HL-60 (cell line): Measurements from ENCODE around the gene IFI6.
A peak's percentile ranks its signal among the peaks of the same experiment; 100 is the strongest.

Experiments used
- DNase-seq, 2 experiments: peaks; one replicate each; pipeline ENCODE4 v3.0.0-alpha.2; 2010 to 2020; ENCODE audit warnings: low read depth in 1 of 2, low spot score in 1 of 2
- H3K27ac ChIP-seq: fragments of 250-450 bp; sonication (Bioruptor Pico); replicated peaks from 2 replicates; pipeline ENCODE4 v1.5.1; 2020; ENCODE audit warnings: mild to moderate bottlenecking, moderate library complexity
- H3K27me3 ChIP-seq: fragments of 250-450 bp; sonication (Bioruptor Pico); 2 replicates; pipeline ENCODE4 v1.5.1; 2021; ENCODE audit warnings: mild to moderate bottlenecking, moderate library complexity; ENCODE audit not compliant: insufficient read depth, poor library complexity, severe bottlenecking
- H3K4me3 ChIP-seq: replicated peaks from 2 replicates; pipeline ENCODE4 v1.5.1; 2011; ENCODE audit warnings: mild to moderate bottlenecking, control low read depth, low read length; ENCODE audit not compliant: insufficient read depth
- GABPA ChIP-seq: IDR thresholded peaks from 2 replicates; pipeline ENCODE4 v1.6.1; 2012; ENCODE audit warnings: low read depth
- POLR2AphosphoS5 ChIP-seq: IDR thresholded peaks from 2 replicates; pipeline ENCODE4 v1.6.1; 2012; ENCODE audit warnings: low read depth
- SPI1 ChIP-seq: IDR thresholded peaks from 2 replicates; pipeline ENCODE4 v1.6.1; 2012; ENCODE audit warnings: low read depth, mild to moderate bottlenecking, borderline replicate concordance
- TF ChIP-seq, protein P1 (sequence below): IDR thresholded peaks from one replicate; pipeline ENCODE4 v1.5.1; 2011; ENCODE audit warnings: low read length, control low read depth, inconsistent platforms; ENCODE audit not compliant: insufficient read depth
- TF ChIP-seq, protein P2 (sequence below): IDR thresholded peaks from 2 replicates; pipeline ENCODE4 v1.6.1; 2012; ENCODE audit warnings: low read depth; ENCODE audit not compliant: insufficient replicate concordance

The IFI6 gene

DNA sequence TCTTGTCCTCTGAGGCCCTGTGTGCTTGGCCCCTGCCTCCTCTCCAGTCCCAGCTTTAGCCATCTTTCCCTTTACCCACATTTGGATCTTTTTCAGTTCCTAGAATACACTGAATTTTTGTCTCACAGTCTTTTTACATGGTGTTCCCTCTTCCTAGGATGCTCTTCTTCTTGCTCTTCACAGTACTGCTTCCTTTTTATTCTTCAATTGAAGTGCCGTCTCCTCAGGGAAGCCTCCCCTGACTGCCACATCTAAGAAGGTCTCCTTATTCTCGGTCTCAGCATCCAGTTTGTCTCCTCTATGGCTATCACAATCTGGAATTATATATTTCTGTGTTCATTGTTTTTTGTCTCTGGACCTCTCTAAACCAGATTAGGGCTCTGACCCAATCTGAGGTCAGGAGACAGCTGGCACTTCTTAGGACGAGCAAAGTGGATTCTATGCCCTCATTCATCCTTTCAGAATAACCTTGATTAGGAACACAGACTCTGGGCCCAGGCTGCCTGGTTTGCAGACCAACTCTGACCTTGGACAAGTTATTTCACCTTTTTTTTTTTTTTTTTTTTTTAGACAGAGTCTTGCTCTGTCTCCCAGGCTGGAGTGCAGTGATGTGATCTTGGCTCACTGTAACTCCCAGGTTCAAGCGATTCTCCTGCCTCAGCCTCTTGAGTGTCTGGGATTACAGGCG lies 33.8 kb downstream of the IFI6 start:
- Histone ChIP-seq H3K27ac (no peak overlapping the region), H3K4me3 (no peak overlapping the region), H3K27me3 (no peaks in the 10 kb centered on the region)
- no peak for DNase-seq
- TF ChIP-seq GABPA = no peak
- TF ChIP-seq, protein P1, sequence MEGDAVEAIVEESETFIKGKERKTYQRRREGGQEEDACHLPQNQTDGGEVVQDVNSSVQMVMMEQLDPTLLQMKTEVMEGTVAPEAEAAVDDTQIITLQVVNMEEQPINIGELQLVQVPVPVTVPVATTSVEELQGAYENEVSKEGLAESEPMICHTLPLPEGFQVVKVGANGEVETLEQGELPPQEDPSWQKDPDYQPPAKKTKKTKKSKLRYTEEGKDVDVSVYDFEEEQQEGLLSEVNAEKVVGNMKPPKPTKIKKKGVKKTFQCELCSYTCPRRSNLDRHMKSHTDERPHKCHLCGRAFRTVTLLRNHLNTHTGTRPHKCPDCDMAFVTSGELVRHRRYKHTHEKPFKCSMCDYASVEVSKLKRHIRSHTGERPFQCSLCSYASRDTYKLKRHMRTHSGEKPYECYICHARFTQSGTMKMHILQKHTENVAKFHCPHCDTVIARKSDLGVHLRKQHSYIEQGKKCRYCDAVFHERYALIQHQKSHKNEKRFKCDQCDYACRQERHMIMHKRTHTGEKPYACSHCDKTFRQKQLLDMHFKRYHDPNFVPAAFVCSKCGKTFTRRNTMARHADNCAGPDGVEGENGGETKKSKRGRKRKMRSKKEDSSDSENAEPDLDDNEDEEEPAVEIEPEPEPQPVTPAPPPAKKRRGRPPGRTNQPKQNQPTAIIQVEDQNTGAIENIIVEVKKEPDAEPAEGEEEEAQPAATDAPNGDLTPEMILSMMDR = no peak
- TF ChIP-seq, protein P2, sequence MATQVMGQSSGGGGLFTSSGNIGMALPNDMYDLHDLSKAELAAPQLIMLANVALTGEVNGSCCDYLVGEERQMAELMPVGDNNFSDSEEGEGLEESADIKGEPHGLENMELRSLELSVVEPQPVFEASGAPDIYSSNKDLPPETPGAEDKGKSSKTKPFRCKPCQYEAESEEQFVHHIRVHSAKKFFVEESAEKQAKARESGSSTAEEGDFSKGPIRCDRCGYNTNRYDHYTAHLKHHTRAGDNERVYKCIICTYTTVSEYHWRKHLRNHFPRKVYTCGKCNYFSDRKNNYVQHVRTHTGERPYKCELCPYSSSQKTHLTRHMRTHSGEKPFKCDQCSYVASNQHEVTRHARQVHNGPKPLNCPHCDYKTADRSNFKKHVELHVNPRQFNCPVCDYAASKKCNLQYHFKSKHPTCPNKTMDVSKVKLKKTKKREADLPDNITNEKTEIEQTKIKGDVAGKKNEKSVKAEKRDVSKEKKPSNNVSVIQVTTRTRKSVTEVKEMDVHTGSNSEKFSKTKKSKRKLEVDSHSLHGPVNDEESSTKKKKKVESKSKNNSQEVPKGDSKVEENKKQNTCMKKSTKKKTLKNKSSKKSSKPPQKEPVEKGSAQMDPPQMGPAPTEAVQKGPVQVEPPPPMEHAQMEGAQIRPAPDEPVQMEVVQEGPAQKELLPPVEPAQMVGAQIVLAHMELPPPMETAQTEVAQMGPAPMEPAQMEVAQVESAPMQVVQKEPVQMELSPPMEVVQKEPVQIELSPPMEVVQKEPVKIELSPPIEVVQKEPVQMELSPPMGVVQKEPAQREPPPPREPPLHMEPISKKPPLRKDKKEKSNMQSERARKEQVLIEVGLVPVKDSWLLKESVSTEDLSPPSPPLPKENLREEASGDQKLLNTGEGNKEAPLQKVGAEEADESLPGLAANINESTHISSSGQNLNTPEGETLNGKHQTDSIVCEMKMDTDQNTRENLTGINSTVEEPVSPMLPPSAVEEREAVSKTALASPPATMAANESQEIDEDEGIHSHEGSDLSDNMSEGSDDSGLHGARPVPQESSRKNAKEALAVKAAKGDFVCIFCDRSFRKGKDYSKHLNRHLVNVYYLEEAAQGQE = no peak
- TF ChIP-seq POLR2AphosphoS5 = no peak
- TF ChIP-seq SPI1 = no peak

DNA sequence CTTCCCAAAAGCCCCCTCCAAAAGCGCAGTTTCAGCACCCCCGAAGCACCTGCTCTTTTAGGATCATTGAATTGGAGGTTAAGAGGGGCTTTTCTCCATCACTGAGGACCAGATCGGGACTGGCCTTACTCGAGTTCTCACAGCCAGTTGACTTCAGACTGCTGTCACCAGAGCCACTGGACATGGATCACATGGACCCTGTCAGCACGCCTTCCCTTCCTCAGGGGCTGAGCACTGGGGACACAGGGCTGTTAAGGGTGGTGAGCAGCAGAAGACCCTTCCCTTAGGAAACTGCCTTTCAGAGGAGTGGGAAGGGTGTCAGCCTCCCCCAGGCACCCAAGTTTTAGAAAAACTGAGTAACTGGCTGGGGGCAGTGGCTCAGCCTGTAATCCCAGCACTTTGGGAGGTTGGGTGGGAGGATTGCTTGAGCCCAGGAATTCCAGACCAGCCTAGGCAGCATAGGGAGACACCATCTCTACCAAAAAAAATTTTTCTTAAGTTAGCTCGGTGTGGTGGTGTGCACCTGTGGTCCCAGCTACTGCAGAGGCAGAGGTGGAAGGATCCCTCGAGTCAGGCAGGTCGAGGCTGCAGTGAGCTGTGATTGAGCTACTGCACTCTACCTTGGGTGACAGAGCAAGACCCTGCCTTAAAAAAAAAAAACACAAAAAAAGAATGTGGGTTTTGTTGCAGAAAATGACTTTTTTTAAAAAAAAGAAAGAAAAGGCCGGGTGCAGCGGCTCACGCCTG lies 36.4 kb downstream of the IFI6 start:
- DNase-seq = no peak
- no peaks in the 10 kb centered on the region for H3K27me3 ChIP-seq
- TF ChIP-seq, protein P1 = no peak
- peak overlapping the region; percentile 84 for H3K27ac ChIP-seq
- H3K4me3 ChIP-seq = peak overlapping the region; percentile 49

DNA sequence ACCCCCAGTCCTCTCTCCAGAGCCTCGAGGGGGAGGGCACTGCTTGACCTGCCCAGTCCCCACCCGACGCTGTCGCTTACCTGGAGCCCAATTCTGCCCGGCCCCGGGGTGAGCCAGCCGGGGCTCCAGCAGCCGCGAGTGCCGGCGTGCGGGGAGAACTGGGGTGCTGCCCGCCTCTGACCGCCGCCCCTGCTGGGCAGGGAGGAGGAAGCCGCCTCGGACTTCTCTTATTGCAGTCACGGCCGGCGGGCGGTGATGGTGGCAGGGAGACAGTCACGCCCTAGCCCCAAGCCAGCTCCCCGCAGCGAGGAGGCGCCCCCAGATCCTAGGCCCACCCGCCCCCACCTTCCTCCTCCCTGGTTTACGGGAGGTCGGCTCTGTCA lies 37.0 kb downstream of the IFI6 start, which contains the start of gene FGR:
Gene FGR (minus strand): TSS at position 201 of the 383 bp plus-strand sequence. CDS start 11,269 bp downstream, outside the sequence.
- Histone ChIP-seq H3K27ac (peak within 1 kb of the TSS; percentile 84), H3K27me3 (no peaks in the 10 kb centered on the region), H3K4me3 (peak within 1 kb of the TSS; percentile 49)
- DNase-seq = peak in 1 of 2 experiments; percentile 54
- TF ChIP-seq POLR2AphosphoS5 (peak; percentile 43; the same call in 1 of the 2 replicates), SPI1 (no peak)

DNA sequence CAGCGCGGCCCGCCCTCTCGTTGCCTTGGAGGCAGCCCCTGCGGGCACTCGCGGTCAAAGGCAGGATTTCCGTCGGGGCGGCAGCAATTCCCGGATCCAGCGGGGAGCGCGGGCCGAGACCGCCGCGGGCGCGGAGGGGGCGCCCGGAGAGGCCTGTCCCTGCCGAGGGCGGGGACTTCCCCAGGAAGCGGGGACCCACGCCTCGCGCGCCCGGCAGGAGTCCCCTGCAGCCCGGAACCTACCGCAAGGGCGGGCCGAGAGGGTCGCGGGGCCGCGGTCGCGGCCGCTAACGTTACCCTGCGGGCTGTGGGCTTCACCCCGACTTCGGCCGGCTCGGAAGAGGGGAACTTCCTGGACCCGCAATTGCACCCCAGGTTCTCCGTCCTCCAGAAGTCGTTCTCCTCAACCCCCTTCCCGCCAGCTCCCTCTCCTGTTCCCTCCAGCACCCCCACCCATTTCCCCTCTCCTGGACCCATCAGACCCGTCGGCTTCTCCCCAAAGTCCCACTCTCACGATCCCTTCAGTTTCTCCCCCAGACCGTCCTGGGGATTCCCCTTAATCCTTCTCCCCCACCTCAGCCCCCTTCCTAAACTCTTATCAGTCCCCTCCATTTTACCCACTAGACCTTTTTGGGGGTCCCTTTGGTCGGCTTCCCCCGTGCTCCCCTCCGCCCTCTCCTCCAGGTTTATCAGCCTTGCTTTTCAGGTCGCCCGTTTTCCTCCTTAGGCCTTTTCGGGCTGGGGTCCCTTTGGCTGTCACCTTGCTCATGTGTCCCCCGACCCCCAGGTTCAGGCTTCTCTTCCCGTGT lies 37.6 kb downstream of the IFI6 start:
- no peak for DNase-seq

More for the DNA sequence above, 37.6 kb downstream of the IFI6 start:
- Histone ChIP-seq H3K27ac (peak overlapping the region; percentile 84), H3K4me3 (peak overlapping the region; percentile 49), H3K27me3 (no peaks in the 10 kb centered on the region)
- TF ChIP-seq GABPA = 0 out of 2 replicates have a peak, but pooled peaks have one; percentile 7
- TF ChIP-seq, protein P1 = no peak
